CD1c-positive myeloid dendritic cell (primary cell): ENCODE results near the gene HAUS8.
"Not testable (repeated sequence)": the region's sequence is repeated elsewhere in the genome, so short reads cannot be mapped to it uniquely, and the experiment has no call there.

Source experiments
- DNase-seq: peaks from one replicate; pipeline ENCODE4 v3.0.0-alpha.2; 2016; ENCODE audit errors: extremely low spot score

Gene HAUS8

GRCh38 chr19:17075035-17075863, at the start of gene HAUS8, which contains the start of gene MYO9B:
Gene HAUS8 (minus strand): TSS chr19:17075452. CDS start chr19:17075422, 30 bp downstream.
Gene MYO9B (plus strand): TSS chr19:17075777. CDS start chr19:17101718, 25,941 bp downstream.
- DNase-seq = peak; percentile 100

GRCh38 chr19:17124025-17124424, 48.8 kb upstream of the HAUS8 start:
- DNase-seq = no peak

- DNase-seq = no peak
These were observed 47.8 kb upstream of the HAUS8 start for GRCh38 chr19:17123041-17123440.

GRCh38 chr19:17121736-17122293, 46.6 kb upstream of the HAUS8 start:
- DNase-seq = no peak

- no peak for DNase-seq
These were observed 43.7 kb upstream of the HAUS8 start for GRCh38 chr19:17118957-17119356.

GRCh38 chr19:17116996-17117702, 41.9 kb upstream of the HAUS8 start:
- no peak for DNase-seq

GRCh38 chr19:17114414-17114831, 39.2 kb upstream of the HAUS8 start:
- no peak for DNase-seq

GRCh38 chr19:17113127-17113785, 38.0 kb upstream of the HAUS8 start:
- DNase-seq = no peak

- peak; percentile 70 for DNase-seq
These were observed 37.4 kb upstream of the HAUS8 start for GRCh38 chr19:17112700-17113099.

- no peak for DNase-seq
These were observed 37.0 kb upstream of the HAUS8 start for GRCh38 chr19:17112271-17112670.

GRCh38 chr19:17111766-17112165, 36.5 kb upstream of the HAUS8 start:
- DNase-seq = no peak

- no peak for DNase-seq
These were observed 35.3 kb upstream of the HAUS8 start for GRCh38 chr19:17110599-17110966.

GRCh38 chr19:17109962-17110598, 34.8 kb upstream of the HAUS8 start:
- peak; percentile 95 for DNase-seq

- no peak for DNase-seq
These were observed 34.0 kb upstream of the HAUS8 start for GRCh38 chr19:17109300-17109699.

- no peak for DNase-seq
These were observed 33.2 kb upstream of the HAUS8 start for GRCh38 chr19:17108453-17108784.

- peak; percentile 97 for DNase-seq
These were observed 32.5 kb upstream of the HAUS8 start for GRCh38 chr19:17107546-17108452.

- DNase-seq = not testable (repeated sequence)
These were observed 31.7 kb upstream of the HAUS8 start for GRCh38 chr19:17106964-17107363.

- DNase-seq = peak; percentile 55
These were observed 30.3 kb upstream of the HAUS8 start for GRCh38 chr19:17105556-17105955.

GRCh38 chr19:17104679-17105078, 29.4 kb upstream of the HAUS8 start:
- DNase-seq = no peak

- peak; percentile 54 for DNase-seq
These were observed 27.9 kb upstream of the HAUS8 start for GRCh38 chr19:17103177-17103576.
